ENCODE measurements around the gene GP5. TPM values are rescaled to one million over a fixed set of nuclear protein-coding genes. Genes with fewer than 3 reads are reported as not detected.

GP5 gene
- not detected for total RNA-seq

DNA sequence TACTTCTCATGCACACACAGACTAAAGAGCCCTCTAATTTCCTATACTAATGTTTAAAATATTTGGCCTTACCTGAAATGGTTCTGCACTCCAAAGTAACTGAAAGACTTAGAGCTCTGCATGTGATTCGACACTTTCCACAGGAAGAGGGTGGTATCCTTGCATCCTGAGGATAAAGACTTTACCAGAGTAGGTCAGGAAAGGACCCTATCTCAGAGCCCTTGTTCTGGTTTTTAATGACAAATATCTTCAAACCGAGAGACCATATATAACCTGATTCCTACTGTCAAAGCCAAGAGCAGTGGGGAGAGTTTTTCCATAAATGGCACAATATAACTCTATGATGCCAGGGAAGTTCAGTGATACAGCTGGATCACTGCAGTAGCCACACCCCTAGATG, at the start of gene GP5:
Gene GP5, minus strand, starts transcription at position 101 of the 400 bp plus-strand sequence. CDS start 984 bp downstream, outside the sequence.
- no peak for DNase-seq (ENCODE audit: low spot score in 2 of 2)
- H3K9me3 ChIP-seq = no peaks in the 10 kb centered on the region
- 77 to 82% methylated on average over 2 of the region's 2 CpGs for WGBS, 2 donors
- H3K27ac ChIP-seq = no peak within 1 kb of the TSS
- H3K27me3 ChIP-seq = peaks cover 0 to 18% of the 10 kb centered on the region in 2 donors
- H3K4me3 ChIP-seq = peak within 1 kb of the TSS in 2 of 4 donors; percentile 16 to 40
- H3K4me1 ChIP-seq = peaks cover 0 to 35% (median 21%) of the 10 kb centered on the region in 4 donors
- H3K36me3 ChIP-seq = peaks cover 0 to 6% (median 0%) of the 10 kb centered on the region in 3 donors
- TF ChIP-seq POLR2A (IDR thresholded peaks at IDR 0.05) = no peak
- TF ChIP-seq EP300 (IDR thresholded peaks at IDR 0.05) = no peak
- TF ChIP-seq CTCF (IDR thresholded peaks at IDR 0.05) = no peak

DNA sequence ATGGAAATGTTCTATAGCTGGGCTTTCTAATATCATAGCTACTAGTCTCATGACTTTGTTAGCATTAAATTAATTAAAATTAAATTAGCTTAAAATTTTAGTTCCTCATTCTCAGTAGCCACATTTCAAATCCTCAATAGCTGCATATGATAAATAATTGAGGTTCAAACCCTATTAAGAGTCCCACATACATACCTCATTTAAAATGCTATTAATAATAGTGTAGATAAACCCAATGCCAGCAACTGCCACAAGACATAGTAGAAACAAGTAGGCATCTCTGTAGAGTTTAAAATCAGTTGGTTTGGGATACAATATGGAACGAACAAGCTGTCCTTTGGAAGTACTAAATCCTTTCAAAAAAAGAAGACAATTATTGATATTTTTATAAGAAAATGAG, 48.6 kb upstream of the GP5 start:
- no peak for TF ChIP-seq CTCF (IDR thresholded peaks at IDR 0.05)
- TF ChIP-seq EP300 (IDR thresholded peaks at IDR 0.05) = no peak
- no peak for TF ChIP-seq POLR2A (IDR thresholded peaks at IDR 0.05)
- no peak for DNase-seq (ENCODE audit: low spot score in 2 of 2)
- Histone ChIP-seq H3K4me3 (no peak overlapping the region), H3K4me1 (no peaks in the 10 kb centered on the region), H3K36me3 (peaks cover 4 to 72% (median 7%) of the 10 kb centered on the region in 3 donors), H3K27me3 (no peaks in the 10 kb centered on the region), H3K27ac (no peak overlapping the region), H3K9me3 (no peaks in the 10 kb centered on the region)
- 92 to 93% methylated on average over 1 of the region's 1 CpG for WGBS, 2 donors

DNA sequence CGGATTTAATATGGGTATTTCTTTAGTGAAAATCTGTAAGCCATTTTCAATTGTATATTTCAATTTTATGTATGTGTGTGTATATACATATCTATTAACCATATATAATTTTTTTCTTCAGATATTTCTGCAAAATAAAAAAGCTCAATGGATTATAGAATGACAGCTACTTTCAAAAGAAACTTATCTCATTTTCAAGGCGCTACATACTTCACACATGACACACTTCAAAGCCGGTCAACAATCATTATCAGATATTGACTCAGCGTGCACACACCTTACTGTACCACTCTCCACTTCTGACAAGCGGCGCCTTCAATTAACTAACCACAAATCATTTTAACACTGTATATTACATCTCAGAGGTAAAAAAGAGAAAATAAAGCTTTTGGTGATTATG, 48.1 kb upstream of the GP5 start:
- H3K27me3 ChIP-seq = no peaks in the 10 kb centered on the region
- TF ChIP-seq EP300 (IDR thresholded peaks at IDR 0.05) = no peak
- no peak for TF ChIP-seq POLR2A (IDR thresholded peaks at IDR 0.05)
- TF ChIP-seq CTCF (IDR thresholded peaks at IDR 0.05) = no peak
- no peak for DNase-seq (ENCODE audit: low spot score in 2 of 2)
- no peak overlapping the region for H3K27ac ChIP-seq
- WGBS, 2 donors = 91 to 95% methylated on average over 6 of the region's 6 CpGs
- H3K36me3 ChIP-seq = peaks cover 4 to 72% (median 7%) of the 10 kb centered on the region in 3 donors
- no peak overlapping the region for H3K4me3 ChIP-seq
- no peaks in the 10 kb centered on the region for H3K4me1 ChIP-seq
- no peaks in the 10 kb centered on the region for H3K9me3 ChIP-seq

DNA sequence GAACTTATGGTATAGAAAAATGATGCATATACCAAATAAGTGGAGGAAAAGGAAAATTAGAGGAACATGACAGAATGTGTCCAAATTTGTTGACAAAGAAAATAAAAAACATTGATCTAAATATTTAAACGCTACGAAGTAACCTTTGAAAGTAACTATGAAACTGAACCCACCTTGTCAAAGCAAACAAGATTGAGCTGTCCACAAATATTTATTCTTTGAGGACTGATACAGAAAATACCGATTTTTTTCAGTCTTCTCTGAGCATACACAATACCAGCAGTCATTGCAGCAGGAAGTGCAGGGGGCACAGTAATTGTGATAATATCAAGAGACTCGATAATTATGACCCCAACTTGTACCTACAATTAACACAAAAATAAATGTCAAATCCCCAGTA, 47.7 kb upstream of the GP5 start:
- DNase-seq (ENCODE audit: low spot score in 2 of 2) = no peak
- H3K9me3 ChIP-seq = no peaks in the 10 kb centered on the region
- H3K27me3 ChIP-seq = no peaks in the 10 kb centered on the region
- H3K4me1 ChIP-seq = no peaks in the 10 kb centered on the region
- 66 to 76% methylated on average over 4 of the region's 4 CpGs for WGBS, 2 donors
- H3K27ac ChIP-seq = no peak overlapping the region
- no peak overlapping the region for H3K4me3 ChIP-seq
- peaks cover 4 to 72% (median 7%) of the 10 kb centered on the region in 3 donors for H3K36me3 ChIP-seq
- no peak for TF ChIP-seq POLR2A (IDR thresholded peaks at IDR 0.05)
- no peak for TF ChIP-seq CTCF (IDR thresholded peaks at IDR 0.05)
- no peak for TF ChIP-seq EP300 (IDR thresholded peaks at IDR 0.05)

DNA sequence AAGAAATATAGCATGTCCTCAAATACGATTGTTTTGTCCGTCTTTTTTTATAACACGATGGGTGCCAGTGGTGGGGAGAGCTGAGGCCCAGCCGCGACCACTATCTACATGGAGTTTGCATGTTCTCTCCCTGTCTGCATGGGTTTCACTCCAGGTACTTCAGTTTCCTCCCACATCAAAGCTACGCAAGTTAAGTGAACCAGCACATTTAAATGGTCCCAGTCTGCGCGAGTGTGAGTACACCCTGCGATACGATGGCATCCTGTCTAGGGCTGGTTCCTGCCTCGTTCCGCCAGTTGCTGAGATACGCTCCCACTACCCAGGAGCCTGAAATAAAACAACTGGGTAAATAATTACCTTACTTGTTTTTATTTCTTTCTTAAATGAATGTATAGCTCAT, 47.1 kb upstream of the GP5 start:
- Histone ChIP-seq H3K4me1 (no peaks in the 10 kb centered on the region), H3K36me3 (peaks cover 4 to 72% (median 7%) of the 10 kb centered on the region in 3 donors), H3K27ac (no peak overlapping the region), H3K4me3 (no peak overlapping the region), H3K9me3 (no peaks in the 10 kb centered on the region), H3K27me3 (no peaks in the 10 kb centered on the region)
- DNase-seq (ENCODE audit: low spot score in 2 of 2) = no peak
- TF ChIP-seq CTCF (IDR thresholded peaks at IDR 0.05) (no peak), EP300 (IDR thresholded peaks at IDR 0.05) (no peak)
- 91 to 95% methylated on average over 13 of the region's 13 CpGs for WGBS, 2 donors
